Fibroblast of skin of abdomen (primary cell): Measurements from ENCODE around the gene TTC7B.

Experiments used
- DNase-seq: peaks from one replicate; pipeline ENCODE4 v3.0.0-alpha.2; 2013

TTC7B gene

DNA sequence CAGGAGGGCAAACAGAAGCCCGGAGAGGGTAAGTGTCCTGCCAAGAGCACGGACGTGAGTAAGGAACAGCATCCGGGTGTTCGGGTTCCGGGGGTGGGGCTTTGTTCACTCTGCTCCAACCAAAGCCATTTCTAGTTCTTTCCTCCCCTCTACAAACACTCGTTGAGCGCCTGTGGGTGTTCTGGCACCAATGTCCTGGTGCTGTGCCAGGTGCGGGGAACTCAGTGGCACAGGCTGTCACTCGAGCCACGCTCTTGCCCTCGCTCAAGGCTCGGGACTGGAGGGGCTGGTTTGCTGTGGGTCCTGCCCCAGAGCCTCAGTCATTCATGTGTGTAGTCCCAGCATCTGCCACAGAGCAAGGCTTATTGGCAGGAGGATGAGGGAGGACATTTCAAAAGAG is 261.9 kb downstream of the TTC7B start:
- DNase-seq = no peak

GRCh38 chr14:90553921-90554336 is 262.3 kb downstream of the TTC7B start:
- DNase-seq = no peak

- DNase-seq = no peak
Observed at GRCh38 chr14:90553298-90553920, 262.8 kb downstream of the TTC7B start.

- no peak for DNase-seq
Observed at GRCh38 chr14:90552465-90553297, 263.5 kb downstream of the TTC7B start.

- no peak for DNase-seq
Observed at GRCh38 chr14:90551733-90552464, 264.3 kb downstream of the TTC7B start.

DNA sequence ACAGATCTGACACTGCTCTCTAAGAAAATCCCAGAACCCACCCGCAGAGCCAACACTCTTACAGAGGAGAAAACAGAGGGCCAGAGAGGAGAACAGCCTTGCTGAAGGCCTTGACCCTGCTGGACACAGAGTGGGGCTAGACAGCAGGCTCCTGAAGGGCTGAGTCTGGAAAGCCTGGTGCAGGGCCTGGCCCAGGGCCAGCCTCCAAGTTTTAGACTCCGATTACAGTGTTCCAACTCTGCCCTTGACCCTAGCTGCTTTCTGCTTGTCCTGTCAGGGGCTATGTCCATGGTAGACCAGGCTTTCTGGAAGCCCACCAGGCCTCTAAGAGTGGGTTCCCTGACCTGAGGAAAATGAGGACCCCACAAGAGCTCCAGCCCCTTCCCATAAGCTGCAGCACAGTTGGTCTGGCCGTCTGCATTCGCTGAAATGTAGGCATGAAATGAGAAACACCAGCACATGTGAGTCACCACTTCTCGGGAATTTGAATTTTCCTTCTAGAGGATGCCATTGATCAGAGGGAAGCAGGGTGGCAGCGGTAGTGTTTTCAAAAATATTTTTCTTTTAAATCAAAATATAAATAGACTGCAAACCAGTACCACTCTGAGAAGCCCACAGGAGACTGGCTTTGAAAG is 265.0 kb downstream of the TTC7B start:
- DNase-seq = peak; percentile 42

DNA sequence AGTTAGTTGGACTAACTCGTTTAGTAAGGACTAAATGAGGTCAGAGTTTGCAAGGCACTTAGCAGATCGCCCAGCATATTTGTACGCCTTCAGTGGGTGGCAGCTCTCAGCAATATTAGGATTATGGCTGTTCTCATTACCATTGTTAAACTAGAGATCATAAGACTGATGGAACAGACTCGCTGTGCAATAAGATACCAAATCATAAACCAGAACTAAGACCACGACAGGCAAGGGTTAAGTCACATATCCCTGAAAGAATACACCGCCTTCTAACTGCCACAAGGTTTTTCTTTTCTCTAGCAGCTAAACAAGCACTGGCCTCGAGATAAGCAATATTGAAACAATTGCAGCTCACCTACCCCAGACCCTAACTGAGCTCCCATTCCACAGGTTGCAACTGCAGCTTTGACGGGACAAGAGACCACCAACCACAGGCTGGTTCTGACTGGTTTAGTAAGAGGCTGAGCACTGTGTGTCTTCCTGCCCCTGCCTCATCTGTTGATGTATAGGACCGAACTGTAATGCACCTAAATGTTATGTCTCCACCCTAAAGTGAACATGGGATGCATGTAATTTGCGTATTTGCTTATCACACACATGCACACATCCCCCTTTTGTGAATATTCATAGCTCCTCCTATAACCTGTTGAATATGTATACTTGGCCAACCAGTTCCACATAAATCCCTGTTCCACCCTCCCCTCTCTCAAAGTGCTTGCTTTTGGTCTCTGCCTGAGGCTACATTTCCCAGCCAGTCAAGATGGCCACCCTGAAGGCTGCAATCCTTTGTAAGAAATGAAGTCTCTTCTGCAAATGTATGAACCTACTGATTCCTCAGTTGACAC is 266.2 kb downstream of the TTC7B start:
- no peak for DNase-seq

DNA sequence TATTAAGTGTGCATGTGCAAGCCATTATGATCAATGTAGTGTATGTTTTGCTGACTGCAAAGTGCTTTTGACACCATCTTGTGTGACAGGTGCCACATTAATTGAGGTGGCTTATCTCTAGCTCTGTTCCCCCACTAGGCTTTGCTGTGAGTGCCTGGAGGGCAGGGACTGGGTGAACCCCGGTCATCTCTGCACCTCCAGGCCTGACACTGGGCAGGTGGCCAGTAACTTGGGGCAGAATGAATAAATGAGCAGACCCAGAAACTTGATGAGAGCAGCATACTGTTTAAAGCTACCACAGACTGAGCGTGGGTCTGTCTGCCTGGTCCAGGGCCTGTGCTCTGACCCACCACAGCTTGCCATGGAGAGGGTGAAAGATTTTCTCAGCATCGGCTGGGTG is 267.8 kb downstream of the TTC7B start:
- no peak for DNase-seq

DNA sequence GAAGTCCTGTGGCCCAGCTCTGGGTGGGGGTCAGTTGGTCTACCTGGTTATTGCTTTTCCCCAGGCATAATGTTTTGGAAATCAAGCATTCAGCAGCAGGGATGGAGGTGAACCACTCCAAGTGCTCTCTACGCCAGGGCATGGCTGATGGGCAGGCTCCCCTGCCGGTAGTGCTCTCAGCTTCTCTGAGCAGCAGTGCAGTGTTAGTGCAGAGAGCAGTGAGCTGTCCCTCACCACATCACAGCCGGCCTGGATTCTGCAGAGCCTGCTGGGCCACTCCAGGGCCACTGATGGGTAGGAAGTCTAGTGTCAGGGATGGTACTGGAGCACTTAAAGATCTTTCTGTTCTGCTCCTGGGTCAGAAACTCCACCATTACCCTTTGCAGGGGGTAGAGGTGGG is 268.3 kb downstream of the TTC7B start:
- DNase-seq = no peak

GRCh38 chr14:90547250-90547649 is 269.0 kb downstream of the TTC7B start:
- no peak for DNase-seq

- no peak for DNase-seq
Observed at GRCh38 chr14:90546767-90547166, 269.5 kb downstream of the TTC7B start.

DNA sequence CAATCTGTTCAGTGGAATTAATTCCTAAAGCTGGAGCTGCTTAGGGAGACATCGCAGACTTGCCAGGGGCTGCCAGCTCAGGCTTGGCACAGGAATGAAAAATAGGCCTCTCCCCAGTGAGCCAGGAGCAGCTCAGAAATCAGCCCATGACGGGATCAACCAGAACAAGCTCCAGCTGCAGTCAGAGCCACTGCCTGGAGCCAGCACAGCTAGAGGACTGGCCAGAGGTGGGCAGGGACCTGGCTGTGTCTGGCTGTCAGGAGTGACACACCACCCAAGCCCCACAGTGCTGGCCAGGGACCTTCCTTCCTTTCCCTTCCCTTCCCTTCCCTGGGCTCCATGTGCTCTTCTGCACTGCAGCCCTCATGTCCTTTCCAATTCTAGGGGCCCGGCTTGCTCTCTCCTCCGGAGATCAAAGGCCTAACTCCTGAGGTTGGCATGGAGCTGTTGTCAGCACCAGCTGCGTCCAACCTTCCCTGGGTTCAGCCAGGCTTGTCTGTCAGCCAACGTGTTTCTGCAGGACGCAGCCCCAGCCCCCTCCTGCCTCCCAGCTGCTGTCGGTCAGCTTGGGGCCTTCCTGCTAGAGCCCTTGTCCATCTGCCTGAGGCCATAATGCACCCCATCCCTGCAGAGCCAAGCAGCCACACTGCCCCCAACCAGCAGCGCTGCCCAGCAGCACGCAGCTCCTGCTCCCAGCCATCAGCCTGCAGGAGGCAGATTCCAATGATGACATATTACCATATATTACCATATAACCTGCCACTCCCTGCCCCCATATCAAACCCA is 270.1 kb downstream of the TTC7B start:
- no peak for DNase-seq

- DNase-seq = no peak
Observed at GRCh38 chr14:90545382-90545781, 270.8 kb downstream of the TTC7B start.

- no peak for DNase-seq
Observed at GRCh38 chr14:90544971-90545370, 271.3 kb downstream of the TTC7B start.

DNA sequence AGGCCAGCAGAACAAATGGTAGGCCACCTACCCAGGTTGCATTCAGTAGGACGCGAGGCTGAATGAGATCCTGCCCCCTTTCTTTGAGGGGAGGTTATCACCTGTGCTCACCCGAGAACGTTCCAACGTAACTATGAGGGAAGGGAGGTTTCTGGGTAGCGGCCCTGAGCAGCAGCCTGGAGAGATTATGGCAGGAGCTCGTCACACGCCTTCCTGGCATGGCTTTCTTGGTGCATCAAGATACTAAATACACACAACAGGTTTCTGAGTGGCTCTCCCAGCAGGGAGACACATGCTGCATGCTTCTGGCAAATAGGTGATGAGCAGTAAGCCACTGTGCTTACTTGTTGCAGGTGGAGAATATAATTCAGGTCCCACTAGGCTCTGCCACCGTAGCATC is 271.7 kb downstream of the TTC7B start:
- DNase-seq = no peak

DNA sequence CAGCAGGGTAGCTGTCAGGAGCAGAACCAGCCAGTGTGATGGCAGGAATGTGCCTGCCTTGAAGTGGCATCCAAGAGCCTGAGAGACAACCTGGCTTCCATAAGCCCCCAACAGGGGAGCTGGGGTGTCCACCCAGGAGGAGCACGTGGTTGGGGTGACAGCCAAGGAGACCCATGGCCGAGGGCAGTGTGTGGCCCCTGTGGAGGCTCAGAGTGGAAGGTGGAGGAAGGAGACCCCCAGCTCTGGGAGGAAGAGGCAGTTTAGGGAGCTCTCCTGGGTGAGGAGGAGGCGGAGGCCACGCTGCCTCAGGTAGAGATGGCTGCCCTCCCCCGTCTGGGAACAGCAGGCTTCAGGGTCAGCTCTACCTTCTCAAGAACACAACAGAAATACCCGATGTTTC is 272.4 kb downstream of the TTC7B start:
- DNase-seq = no peak

DNA sequence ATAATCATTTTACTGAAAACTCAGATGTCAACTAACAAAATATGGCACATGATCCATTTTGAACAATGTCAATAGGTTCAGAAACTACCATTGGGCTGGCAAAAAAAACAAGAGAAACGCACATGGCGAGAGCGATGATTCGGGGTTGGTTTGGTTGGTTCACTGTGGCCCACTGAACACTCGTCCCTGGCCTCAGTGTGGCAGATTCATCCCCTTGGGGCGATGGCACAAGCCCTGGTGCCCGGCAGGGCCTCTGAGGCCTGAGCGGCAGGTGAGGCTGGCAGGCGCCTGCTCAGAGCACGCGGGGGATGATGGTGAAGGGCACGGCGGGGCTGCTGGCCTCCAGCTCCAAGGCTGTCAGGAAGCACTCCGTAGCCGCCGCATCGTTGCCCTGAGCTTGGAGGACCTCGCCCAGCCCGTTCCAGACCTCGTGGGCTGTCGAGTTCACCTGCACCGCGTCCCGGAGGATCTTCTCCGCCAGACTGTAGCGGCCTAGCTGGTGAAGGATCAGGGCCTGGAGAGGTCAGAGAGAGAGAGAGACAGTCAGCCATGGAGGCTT is 275.1 kb downstream of the TTC7B start:
- DNase-seq = no peak

DNA sequence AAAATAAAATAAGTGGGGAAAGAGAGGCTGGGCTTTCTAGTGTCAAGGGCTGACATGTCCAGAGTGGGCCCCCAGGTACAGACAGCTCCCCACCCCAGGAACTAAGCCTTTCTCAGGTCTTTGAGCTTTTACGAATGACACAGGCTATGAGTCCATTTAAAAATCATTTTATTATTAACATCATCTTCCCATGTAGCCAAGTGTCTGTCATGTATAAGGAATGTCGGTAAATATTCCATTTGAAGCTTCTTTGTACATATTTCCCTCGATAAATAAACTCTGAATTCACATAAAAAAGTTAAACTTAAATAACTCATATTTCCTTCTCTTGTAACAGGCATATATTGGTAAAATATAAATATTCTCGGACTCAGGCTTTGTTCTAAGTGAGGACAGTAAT is 275.8 kb downstream of the TTC7B start:
- no peak for DNase-seq

DNA sequence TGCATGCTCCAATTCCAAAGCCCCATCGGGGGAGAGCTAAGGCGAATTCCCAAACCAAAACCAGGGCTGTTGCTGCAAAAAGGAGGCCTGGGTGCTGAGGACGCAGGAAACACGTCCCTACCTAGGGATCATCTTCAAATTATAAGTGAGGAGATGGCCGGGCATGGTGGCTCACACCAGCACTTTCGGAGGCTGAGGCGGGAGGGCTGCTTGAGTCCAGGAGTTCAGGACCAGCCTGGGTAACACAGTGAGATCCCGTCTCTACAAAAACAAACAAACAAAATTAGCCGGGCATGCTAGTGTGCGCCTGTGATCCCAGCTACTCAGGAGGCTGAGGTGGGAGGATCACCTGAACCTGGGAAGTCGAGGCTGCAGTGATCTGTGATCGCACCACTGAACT is 276.2 kb downstream of the TTC7B start:
- DNase-seq = no peak

- DNase-seq = no peak
Observed at GRCh38 chr14:90539496-90539775, 276.8 kb downstream of the TTC7B start.
